GM23248 (cell line): ENCODE measurements around the gene SPRED3.

ENCODE experiments used
- EZH2 ChIP-seq: fragments of 200-600 bp; sonication (generic); IDR thresholded peaks from 2 replicates; pipeline ENCODE4 v1.6.1; 2018; ENCODE audit warnings: antibody characterized with exemption, mild to moderate bottlenecking; ENCODE audit not compliant: insufficient read depth, poor library complexity, severe bottlenecking
- EZH2phosphoT487 ChIP-seq: fragments of 200-600 bp; sonication (generic); IDR thresholded peaks from 2 replicates; pipeline ENCODE4 v1.6.1; 2018; ENCODE audit warnings: antibody characterized with exemption, moderate library complexity, mild to moderate bottlenecking, low read depth; ENCODE audit not compliant: insufficient read depth

DNA sequence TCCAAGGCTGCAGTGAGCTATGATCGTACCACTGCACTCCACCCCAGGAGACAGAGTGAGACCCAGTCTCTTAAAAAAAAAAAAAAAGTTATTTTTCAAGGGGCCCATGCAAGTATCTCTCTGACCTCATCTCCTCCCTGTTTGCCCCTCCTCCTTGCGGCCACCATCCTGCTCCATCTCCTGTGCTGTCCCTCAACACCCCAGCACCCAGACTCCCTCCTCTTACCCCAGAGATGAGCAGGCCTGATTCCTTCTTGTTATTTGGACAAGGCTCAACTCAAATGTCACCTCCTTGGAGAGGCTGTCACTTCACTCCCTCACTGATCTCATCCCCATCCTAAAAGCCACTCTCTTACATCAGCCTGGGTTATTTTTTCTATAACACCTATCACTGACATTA lies 49.4 kb downstream of the SPRED3 start:
- TF ChIP-seq EZH2phosphoT487 (no peak), EZH2 (no peak)
